Activated CD8-positive, alpha-beta memory T cell treated with anti-CD3 and anti-CD28 coated beads for 48 hours (primary cell): Measurements from ENCODE around the gene RIC1.
"Not testable (repeated sequence)": the region's sequence is repeated elsewhere in the genome, so short reads cannot be mapped to it uniquely, and the experiment has no call there.

Experiments used
- DNase-seq, 3 experiments: peaks; one replicate each; pipeline ENCODE4 v3.0.0-alpha.2; 2020; ENCODE audit warnings: low read depth in 2 of 3, low spot score in 2 of 3

RIC1 gene

GRCh38 chr9:5624655-5625054, 4.3 kb upstream of the RIC1 start:
- DNase-seq = no peak

GRCh38 chr9:5626727-5627634, 1.9 kb upstream of the RIC1 start:
- no peak for DNase-seq

GRCh38 chr9:5627686-5628085, 1.2 kb upstream of the RIC1 start:
- not testable (repeated sequence) for DNase-seq

- DNase-seq = no peak
Measured at GRCh38 chr9:5628183-5628529, 751 bp upstream of the RIC1 start.

- peak in 1 of 3 experiments; percentile 31 for DNase-seq
Measured at GRCh38 chr9:5629312-5630080, 589 bp downstream of the RIC1 start.

- DNase-seq = no peak
Measured at GRCh38 chr9:5630081-5630507, 1.2 kb downstream of the RIC1 start.

- no peak for DNase-seq
Measured at GRCh38 chr9:5631026-5631425, 2.1 kb downstream of the RIC1 start.

- no peak for DNase-seq
Measured at GRCh38 chr9:5632540-5632939, 3.6 kb downstream of the RIC1 start.

GRCh38 chr9:5633243-5633642, 4.3 kb downstream of the RIC1 start:
- DNase-seq = no peak

- DNase-seq = no peak
Measured at GRCh38 chr9:5635390-5635789, 6.5 kb downstream of the RIC1 start.

- DNase-seq = no peak
Measured at GRCh38 chr9:5639816-5640215, 10.9 kb downstream of the RIC1 start.

- DNase-seq = no peak
Measured at GRCh38 chr9:5642170-5642569, 13.3 kb downstream of the RIC1 start.

- no peak for DNase-seq
Measured at GRCh38 chr9:5643005-5643624, 14.2 kb downstream of the RIC1 start.

GRCh38 chr9:5644501-5644900, 15.6 kb downstream of the RIC1 start:
- no peak for DNase-seq

- DNase-seq = no peak
Measured at GRCh38 chr9:5646116-5646515, 17.2 kb downstream of the RIC1 start.

- DNase-seq = no peak
Measured at GRCh38 chr9:5650356-5651105, 21.6 kb downstream of the RIC1 start.

GRCh38 chr9:5651246-5651645, 22.3 kb downstream of the RIC1 start:
- no peak for DNase-seq

GRCh38 chr9:5652821-5653220, 23.9 kb downstream of the RIC1 start:
- no peak for DNase-seq

- DNase-seq = not testable (repeated sequence)
Measured at GRCh38 chr9:5662804-5663203, 33.9 kb downstream of the RIC1 start.

GRCh38 chr9:5665059-5665458, 36.2 kb downstream of the RIC1 start:
- DNase-seq = no peak

- DNase-seq = no peak
Measured at GRCh38 chr9:5667391-5667790, 38.5 kb downstream of the RIC1 start.
